Fibroblast of lung (primary cell): ENCODE measurements around the gene RAD18. TPM values are rescaled to one million over a fixed set of nuclear protein-coding genes. Genes with fewer than 3 reads are reported as not detected.

Experiments
- DNase-seq, 2 donors: peaks; one replicate each; pipeline versions ENCODE4 v3.0.0 to v3.0.0-alpha.2; 2010; ENCODE audit warnings: low read depth in 2 of 2
- H2AFZ ChIP-seq: 2 replicates; pipeline ENCODE4 v1.5.1; 2012; ENCODE audit warnings: low read length, control low read depth, inconsistent platforms
- H3K27ac ChIP-seq: 2 replicates; pipeline ENCODE4 v1.5.1; 2011; ENCODE audit warnings: low read length, control low read depth; ENCODE audit not compliant: insufficient read depth
- H3K27me3 ChIP-seq: 2 replicates; pipeline ENCODE4 v1.5.1; 2011; ENCODE audit warnings: mild to moderate bottlenecking, low read length; ENCODE audit not compliant: control insufficient read depth, insufficient read depth
- H3K36me3 ChIP-seq: 2 replicates; pipeline ENCODE4 v1.5.1; 2011; ENCODE audit warnings: low read length; ENCODE audit not compliant: control insufficient read depth, insufficient read depth
- H3K4me1 ChIP-seq: 2 replicates; pipeline ENCODE4 v1.5.1; 2011; ENCODE audit warnings: low read length; ENCODE audit not compliant: control insufficient read depth, insufficient read depth; ENCODE audit errors: extremely low read depth
- H3K4me2 ChIP-seq: 2 replicates; pipeline ENCODE4 v1.5.1; 2011; ENCODE audit warnings: low read length, control low read depth; ENCODE audit not compliant: insufficient read depth; ENCODE audit errors: extremely low read depth
- H3K4me3 ChIP-seq, 4 experiments: fragments of 200-600 bp in 1 of 4; sonication (generic) in 1 of 4; replicated peaks in 1 of 4; 2 replicates each; pipeline ENCODE4 v1.5.1; 2011 to 2016; ENCODE audit warnings: low read length in 4 of 4, low read depth in 3 of 4, mild to moderate bottlenecking in 3 of 4, control low read depth in 2 of 4, inconsistent platforms in 1 of 4, mixed read lengths in 1 of 4; ENCODE audit not compliant: insufficient read depth in 1 of 4; ENCODE audit errors: control extremely low read depth in 1 of 4
- H3K79me2 ChIP-seq: 2 replicates; pipeline ENCODE4 v1.5.1; 2012; ENCODE audit warnings: mild to moderate bottlenecking, low read length, inconsistent platforms; ENCODE audit not compliant: control insufficient read depth, insufficient read depth
- H3K9ac ChIP-seq: 2 replicates; pipeline ENCODE4 v1.5.1; 2011; ENCODE audit warnings: mild to moderate bottlenecking, low read length, control low read depth; ENCODE audit not compliant: insufficient read depth
- H3K9me3 ChIP-seq: 2 replicates; pipeline ENCODE4 v1.5.1; 2012; ENCODE audit warnings: low read depth, low read length; ENCODE audit not compliant: control insufficient read depth, insufficient read depth
- H4K20me1 ChIP-seq: 2 replicates; pipeline ENCODE4 v1.5.1; 2011; ENCODE audit warnings: low read length; ENCODE audit not compliant: control insufficient read depth, insufficient read depth; ENCODE audit errors: extremely low read depth
- CTCF ChIP-seq, 2 donors: IDR thresholded peaks in 1 of 2; conservative IDR thresholded peaks in 1 of 2; 1 replicate in 1 of 2; 2 replicates in 1 of 2; pipeline ENCODE4 v1.5.1; 2011 to 2012; ENCODE audit warnings: low read length in 2 of 2, control low read depth in 1 of 2, inconsistent platforms in 1 of 2, low read depth in 1 of 2, mild to moderate bottlenecking in 1 of 2
- EZH2 ChIP-seq: IDR thresholded peaks from 2 replicates; pipeline ENCODE4 v1.5.1; 2012; ENCODE audit warnings: low read length, control low read depth, mild to moderate bottlenecking; ENCODE audit errors: missing control alignments
- polyA plus RNA-seq, 2 donors: library from polyadenylated mRNA; depleted of rRNA in 1 of 2; stranded (reverse) in 1 of 2; unstranded in 1 of 2; fragments of >200 nt; gene quantifications; 2 replicates each; pipeline ENCODE4 v1.2.1, GENCODE V29; 2011 to 2012; ENCODE audit warnings: missing spikeins in 1 of 2
- total RNA-seq: library from RNA; depleted of rRNA; stranded (reverse); fragments of >200 nt; gene quantifications from 2 replicates; pipeline ENCODE4 v1.2.1, GENCODE V29; 2014

RAD18 gene
- total and polyA plus RNA-seq, 2 donors (not counting 1 experiment from before 2014, with no cell fraction given): 6.1 to 9.9 TPM

GRCh38 chr3:8983591-8983990, 20.3 kb upstream of the RAD18 start:
- Histone ChIP-seq H2AFZ (no peak overlapping the region), H3K36me3 (no peaks in the 10 kb centered on the region), H3K27me3 (no peaks in the 10 kb centered on the region), H3K4me1 (no peaks in the 10 kb centered on the region), H3K27ac (no peak overlapping the region), H3K4me2 (no peak overlapping the region), H3K4me3 (no peak overlapping the region), H4K20me1 (no peaks in the 10 kb centered on the region), H3K9me3 (no peaks in the 10 kb centered on the region), H3K79me2 (no peaks in the 10 kb centered on the region), H3K9ac (no peak overlapping the region)
- TF ChIP-seq EZH2 (no peak), CTCF (conservative IDR thresholded peaks at IDR 0.05 in 1 of 2, IDR thresholded peaks at IDR 0.05 in 1 of 2; ENCODE audit: low read depth in 1 of 2, low read length in 2 of 2) (no peak)
- DNase-seq: no peak

DNA sequence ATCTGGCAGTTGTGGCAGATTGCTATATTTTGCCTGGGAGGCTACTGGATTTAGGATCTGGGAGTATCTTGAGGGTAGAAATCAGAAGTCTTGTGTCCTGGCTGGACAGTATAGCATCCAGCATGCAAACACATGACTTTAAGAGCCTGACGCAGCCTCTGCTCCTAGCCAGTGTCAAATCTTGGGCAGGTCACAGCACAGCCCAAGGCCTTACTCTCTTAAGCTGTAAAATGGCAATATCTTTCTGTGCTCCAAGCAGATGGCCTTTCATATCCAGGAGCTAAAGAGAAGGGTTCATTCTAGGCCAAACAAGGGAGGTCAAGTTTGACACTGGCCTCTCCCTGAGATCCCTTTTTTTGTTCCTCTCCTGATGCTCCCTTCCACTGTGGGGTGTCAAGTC, 19.8 kb upstream of the RAD18 start:
- Histone ChIP-seq H3K4me3 (no peak overlapping the region), H2AFZ (no peak overlapping the region), H3K36me3 (no peaks in the 10 kb centered on the region), H3K4me1 (no peaks in the 10 kb centered on the region), H3K27ac (no peak overlapping the region), H3K9ac (no peak overlapping the region), H3K27me3 (no peaks in the 10 kb centered on the region), H3K9me3 (no peaks in the 10 kb centered on the region), H3K79me2 (no peaks in the 10 kb centered on the region), H3K4me2 (no peak overlapping the region), H4K20me1 (no peaks in the 10 kb centered on the region)
- no peak for TF ChIP-seq EZH2
- no peak for TF ChIP-seq CTCF (conservative IDR thresholded peaks at IDR 0.05 in 1 of 2, IDR thresholded peaks at IDR 0.05 in 1 of 2; ENCODE audit: low read depth in 1 of 2, low read length in 2 of 2)
- no peak for DNase-seq

DNA sequence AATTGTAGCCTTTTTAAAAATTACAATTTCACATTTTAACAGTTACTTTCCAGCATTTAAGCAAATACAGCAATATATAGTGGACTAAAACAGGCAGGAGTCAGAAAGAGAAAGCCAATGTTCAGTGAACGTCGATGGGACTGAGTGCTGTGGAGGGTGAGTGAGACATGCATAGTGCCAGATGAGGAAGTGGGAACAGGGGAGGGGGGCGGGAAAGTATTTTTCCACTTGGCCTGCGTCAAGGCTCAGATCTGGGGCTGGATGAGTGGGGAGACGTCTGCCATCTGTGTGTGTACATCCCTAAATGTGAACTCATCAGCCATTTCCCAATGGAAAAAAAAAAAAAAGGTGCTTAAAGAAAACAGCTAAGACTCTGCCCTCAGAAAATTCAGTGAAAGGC, 19.2 kb upstream of the RAD18 start:
- no peak overlapping the region for H3K27ac ChIP-seq
- H3K36me3 ChIP-seq: no peaks in the 10 kb centered on the region
- H3K9ac ChIP-seq: no peak overlapping the region
- TF ChIP-seq EZH2 (no peak), CTCF (conservative IDR thresholded peaks at IDR 0.05 in 1 of 2, IDR thresholded peaks at IDR 0.05 in 1 of 2; ENCODE audit: low read depth in 1 of 2, low read length in 2 of 2) (no peak)
- H4K20me1 ChIP-seq: no peaks in the 10 kb centered on the region
- no peak overlapping the region for H3K4me3 ChIP-seq
- H3K79me2 ChIP-seq: no peaks in the 10 kb centered on the region
- no peaks in the 10 kb centered on the region for H3K9me3 ChIP-seq
- H3K4me1 ChIP-seq: no peaks in the 10 kb centered on the region
- H2AFZ ChIP-seq: no peak overlapping the region
- DNase-seq: peak; percentile 36 to 52
- H3K27me3 ChIP-seq: no peaks in the 10 kb centered on the region
- no peak overlapping the region for H3K4me2 ChIP-seq
